Germinal center (tissue), 1 donor: ENCODE measurements around the gene THSD4.
A peak's percentile ranks its signal among the peaks of the same experiment; 100 is the strongest.
"Not testable (repeated sequence)": the region's sequence is repeated elsewhere in the genome, so short reads cannot be mapped to it uniquely, and the experiment has no call there.

ENCODE experiments used
- DNase-seq: peaks from one replicate; pipeline ENCODE4 v3.0.0; 2012; ENCODE audit warnings: mixed read lengths, low spot score

The THSD4 gene

DNA sequence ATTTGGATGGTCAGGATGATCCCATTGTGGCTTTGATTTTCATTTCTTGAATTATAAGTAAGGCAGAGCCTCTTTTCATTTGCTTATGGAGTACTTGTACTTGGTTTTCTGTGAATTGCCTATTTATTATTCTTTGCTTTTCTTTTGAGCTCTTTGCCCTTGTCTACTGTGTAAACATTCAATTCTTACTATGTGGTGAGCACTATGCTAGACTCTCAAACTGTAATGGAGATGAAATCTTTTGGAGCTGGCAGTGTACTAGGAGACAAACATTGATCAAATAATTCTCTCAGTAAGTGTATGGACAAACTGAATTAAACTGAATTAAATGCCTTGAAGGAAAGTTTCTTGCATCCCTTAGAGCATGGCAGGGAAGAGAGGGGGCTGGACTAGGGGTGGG, 608.1 kb downstream of the THSD4 start:
- DNase-seq, result no peak

DNA sequence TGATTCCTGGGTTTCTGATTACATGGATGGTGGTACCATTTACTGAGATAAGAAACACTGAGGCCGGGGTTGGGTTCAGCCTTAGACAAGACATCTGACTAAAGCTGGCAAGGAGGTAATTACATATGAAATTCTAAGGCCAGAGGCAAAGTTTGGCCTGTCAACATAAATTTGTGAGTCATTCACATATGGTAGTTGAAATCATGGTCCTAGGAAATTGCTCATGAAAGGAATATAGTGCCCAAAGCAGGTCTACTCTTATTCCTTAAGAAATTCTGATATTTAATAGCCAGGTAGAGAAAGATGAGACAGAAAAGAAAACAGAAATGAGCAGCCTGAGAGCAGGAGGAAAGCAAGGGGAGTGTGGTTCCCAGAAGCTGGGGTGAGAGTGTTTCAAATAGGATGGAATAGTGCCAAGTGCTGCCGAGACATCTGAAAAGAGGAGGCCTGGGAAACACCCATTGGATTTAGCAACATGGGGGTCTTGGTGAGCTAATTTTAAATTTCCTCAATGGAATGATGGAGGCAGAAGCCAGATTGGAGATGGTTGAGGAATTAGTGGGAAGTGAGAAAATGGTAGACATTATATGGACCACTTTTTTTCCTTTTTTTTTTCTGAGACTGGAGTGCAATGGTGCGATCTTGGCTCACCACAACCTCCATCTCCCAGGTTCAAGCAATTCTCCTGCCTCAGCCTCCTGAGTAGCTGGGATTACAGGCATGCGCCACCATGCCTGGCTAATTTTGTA, 610.1 kb downstream of the THSD4 start:
- not testable (repeated sequence) for DNase-seq

DNA sequence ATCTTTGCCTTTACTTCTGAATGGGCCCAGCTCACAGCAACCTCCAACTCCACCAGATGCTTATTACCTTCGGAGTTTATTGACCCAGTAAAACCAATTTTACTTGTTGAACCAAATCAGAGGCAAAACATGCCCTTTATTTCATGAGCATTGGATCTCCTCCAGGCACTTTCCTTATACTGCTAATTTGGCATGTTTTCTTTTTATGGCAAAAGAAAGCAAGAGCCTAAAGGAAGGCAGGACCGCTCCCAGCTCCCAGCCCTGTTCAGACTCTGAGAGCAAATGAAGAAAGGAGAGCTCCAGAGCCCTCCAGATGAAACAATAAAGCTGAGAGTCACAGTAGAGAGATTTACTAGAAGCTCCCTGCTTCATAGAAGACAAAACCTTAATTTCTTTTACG, 613.6 kb downstream of the THSD4 start:
- no peak for DNase-seq

DNA sequence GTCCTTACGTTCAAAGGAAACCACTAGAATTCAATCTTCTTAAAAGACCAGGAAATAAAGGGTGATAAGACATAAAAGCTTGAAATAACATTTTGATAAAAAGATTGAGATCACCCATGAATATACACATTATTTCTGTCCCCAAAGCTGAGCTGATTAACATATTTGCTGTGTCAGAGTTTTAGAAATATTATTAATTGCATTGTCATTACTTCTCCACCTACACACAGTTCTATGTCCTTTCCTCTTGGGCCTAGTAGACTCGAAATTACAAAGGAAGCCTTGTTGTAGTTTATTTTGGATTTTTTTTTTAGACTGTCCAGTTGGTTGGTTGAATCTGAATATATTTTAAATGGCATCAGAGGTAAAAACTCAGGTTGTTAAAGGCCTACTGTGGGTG, 614.0 kb downstream of the THSD4 start:
- no peak for DNase-seq

DNA sequence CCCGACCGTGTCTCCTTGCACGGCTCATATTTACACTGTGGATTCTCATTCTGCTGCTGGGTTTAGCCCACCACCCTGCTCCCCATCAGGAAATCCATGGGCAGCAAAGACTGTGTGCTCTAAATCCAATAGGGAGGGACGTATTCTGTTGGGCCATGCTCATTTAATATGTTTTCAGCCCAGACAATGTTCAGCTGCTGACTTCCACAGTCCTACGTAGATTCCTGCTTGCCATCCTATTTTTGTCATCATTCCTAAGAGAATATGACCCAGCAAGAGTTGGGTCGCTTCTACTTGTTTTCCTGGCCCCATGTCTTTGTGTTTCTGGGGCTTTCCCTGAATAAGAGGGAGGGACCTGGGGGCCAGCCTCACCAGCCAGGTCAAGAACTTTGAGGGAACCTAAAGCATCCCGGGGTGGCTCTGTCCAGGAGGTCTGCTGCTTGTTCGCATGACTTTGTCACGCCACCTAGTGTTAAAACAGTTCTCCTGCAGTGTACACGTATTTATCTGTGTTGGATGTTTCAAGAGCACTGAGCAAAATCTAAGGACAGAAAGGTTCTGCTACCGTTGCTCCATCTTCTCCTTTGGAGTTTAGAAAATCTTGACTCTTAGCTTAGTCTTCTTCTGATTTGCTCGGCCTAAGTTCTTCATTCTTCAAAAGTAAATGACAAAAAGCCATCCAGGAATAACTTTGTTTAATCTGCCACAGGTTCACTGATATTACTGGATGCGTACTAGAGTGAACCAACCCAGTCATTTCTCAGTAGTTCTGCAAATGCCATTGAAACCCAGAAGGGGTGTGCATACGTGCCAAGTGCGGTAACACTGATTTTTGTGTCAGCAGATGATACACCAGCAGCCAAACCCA, 615.2 kb downstream of the THSD4 start:
- peak; percentile 70 for DNase-seq

DNA sequence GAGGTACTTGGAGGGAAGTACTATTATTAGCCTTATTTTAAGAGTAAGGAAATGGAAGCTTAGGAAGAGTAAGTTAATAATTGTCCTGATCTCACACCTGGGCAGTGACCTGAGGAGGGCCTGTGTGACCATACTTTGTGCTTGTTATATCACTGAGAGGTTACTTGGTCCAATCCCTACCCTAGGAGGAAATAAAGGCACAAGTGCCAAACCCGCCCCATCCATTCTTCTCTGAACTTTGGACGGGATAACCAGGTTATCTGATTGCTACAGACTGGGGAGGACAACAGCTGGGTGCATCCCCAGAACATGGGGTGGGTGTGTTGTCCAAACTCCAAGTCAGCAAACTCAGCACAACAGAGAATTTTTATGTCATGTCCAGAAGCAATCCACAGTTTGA, 617.4 kb downstream of the THSD4 start:
- DNase-seq, result no peak

DNA sequence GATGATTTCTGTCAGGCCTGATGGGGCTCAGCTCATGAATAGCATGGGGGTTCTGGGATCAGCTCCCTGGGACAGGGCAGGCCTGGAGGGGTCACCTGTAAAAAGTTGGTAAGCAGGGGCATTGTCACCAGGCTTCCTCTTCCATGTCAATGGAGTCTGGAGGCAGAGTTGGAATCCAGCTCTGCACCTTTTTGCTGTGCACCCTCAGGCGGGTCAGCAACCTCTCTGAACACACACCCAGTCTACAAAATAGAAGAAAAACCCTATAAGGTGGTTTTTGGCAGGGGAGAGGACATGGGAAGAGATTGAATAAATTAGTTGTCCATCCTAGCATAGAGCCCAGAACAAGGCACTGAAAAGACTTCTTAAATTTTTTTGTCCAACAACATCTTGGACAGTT, 617.9 kb downstream of the THSD4 start:
- DNase-seq, result no peak

DNA sequence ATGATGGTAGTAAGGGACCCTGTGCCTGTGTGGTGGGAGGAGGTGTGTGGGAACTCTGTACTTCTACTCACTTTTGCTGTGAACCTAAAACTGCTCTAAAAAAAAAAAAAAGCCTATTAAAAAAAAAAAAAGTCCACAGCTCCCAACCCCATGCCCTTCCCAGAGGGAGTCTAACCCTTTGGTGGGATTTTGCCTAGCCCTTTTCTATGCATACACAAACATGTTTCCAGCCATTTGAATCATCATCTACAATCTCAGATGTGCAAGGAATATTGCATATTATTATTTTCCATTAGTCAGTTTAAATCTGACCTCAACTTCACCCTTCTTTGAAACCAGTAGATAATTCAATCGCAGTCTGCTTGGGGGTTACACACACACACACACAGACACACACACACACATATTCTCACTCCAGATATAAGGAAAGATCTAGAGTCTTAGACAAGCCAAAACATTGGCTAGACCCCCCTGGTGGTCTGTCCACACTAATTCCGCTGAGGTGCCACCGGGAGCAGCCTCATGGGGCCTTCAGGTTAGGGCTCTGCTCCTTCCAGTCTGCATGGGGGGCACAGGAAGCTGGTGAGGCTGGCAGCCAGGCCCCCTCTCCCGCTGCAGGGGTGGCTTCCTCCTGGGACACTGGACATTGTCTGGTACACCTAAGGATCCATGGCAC, 619.6 kb downstream of the THSD4 start:
- DNase-seq, result no peak

DNA sequence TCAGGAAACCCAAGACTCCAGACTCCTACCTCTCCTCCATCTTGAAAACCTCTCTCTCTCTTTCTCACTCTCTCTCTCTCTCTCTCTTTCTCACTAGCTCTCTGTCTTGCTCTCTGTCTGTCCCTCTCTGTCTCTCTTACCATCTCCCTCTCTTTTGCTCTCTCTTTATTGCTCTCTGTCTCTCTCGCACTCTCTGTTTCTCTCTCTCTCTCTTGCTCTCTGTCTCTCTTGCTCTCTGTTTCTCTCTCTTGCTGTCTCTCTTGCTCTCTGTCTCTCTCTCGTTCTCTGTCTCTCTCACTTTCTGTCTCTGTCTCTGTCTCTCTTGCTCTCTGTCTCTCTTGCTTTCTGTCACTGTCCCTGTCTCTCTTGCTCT, 620.1 kb downstream of the THSD4 start:
- no peak for DNase-seq

DNA sequence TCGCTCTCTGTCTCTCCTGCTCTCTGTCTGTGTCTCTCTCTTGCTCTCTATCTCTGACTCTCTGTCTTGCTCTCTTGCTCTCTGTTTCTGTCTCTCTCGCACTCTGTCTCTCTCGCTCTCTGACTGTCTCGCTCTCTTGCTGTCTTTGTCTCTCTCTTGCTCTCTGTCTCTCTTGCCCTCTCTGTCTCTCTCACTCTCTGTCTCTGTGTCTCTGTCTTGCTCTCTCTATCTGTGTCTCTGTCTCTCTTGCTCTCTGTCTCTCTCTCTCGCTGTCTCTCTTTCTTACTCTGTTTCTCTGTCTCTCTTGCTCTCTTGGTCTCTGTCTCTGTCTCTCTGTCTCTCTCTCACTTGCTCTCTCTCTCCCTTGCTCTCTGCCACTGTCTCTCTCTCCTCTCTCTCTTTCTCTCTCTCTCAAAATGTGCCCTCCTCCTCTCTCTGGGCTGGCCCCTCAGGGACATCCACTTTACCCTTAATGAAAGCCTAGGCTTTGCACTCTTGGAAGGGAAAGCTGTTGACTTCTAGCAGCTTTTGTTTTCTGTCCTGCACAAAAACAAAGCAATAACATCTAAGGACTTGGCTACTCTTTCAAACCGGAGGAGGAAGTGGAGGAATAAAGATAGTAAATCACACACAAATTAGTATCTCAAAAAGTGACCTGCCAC, 621.1 kb downstream of the THSD4 start:
- peak; percentile 22 for DNase-seq

DNA sequence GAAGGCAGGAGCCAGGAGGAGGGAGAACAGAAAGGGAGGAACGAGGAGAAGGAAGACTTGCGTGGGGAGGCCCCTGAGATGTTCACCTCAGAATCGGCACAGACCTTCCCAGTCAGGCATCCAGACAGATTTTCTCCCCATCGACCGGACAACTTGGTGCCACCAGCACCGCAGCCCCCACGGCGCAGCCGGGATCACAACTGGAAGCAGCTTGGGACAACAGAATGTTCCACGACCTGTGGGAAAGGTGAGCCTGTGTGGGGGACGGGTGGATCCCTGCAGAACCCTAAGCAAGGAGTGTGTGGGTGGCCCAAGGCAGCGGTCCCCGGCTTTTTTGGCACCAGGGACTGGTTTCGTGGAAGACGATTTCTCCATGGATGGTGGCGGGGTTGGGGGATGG, 622.5 kb downstream of the THSD4 start:
- no peak for DNase-seq

DNA sequence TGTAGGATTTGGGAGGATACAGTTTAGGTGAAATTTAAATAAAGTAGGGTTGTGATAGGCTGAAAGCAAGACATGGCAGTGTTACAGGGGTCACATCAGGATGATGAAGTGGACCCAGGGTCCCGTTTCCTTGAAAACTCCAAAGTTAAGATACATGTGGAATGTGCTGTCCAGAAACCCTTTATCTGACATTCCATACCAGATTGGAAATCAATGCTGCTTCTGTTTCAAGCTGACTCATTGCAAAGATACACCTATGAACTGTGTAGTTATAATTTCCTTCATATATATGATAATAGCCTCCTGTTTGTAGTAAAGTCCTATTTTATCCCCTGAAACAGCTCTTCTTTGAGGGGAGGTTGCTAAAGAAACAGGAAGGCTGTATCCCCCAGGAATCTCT, 624.1 kb downstream of the THSD4 start:
- no peak for DNase-seq

DNA sequence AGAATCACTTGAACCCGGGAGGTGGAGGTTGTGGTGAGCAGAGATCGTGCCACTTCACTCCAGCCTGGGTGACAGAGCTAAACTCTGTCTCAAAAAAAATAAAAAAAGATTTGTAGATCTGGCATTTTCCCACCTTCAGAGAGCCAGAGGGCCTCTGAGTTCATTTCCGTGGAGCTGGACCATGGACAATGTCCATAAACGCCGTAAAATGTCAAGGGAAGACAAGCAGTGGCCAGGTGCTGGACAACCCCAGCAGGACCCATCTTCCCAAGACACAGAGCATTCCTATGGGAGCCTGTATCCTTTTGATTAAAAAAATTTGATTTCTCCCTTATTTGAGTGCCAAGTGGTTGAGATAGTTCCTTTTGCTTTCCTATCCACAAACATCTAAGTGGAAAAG, 627.7 kb downstream of the THSD4 start:
- no peak for DNase-seq

DNA sequence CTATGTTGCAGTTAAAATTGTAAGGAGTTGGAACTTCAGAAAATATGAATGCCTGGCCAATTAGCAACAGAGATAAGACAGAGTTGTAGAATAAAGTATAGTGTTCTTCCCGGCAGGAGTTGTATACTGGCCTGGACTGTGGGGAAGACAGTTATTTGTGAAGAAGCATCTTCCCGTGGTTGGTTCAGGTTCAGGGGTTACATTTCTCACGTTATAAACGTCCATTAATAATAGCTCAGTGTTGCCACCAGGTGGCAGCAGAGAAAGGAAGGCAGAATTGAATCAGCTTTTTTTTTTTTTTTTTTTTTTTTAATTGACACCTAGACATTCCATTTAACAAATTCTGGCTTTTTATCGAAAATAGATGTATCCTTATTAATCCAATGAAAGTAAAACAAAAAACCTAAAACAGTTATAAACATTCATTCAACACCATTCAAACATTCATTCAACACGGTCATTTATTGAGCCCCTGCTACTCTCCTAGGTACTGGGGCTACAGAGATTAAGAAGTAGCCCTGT, 628.7 kb downstream of the THSD4 start:
- DNase-seq, result peak; percentile 62

DNA sequence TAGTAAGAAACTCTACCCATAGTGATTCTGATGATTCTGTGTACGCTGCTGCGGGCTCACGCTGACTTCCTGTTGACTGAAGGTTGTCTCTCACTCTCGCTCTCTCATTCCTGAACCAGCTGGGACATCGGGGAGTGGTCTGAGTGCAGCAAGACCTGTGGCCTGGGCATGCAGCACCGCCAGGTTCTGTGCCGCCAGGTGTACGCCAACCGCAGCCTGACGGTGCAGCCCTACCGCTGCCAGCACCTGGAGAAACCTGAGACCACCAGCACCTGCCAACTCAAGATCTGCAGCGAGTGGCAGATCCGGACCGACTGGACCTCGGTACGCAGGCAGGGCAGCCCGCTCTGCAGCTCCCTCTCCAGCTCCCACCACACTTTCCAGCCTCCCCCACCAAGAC, 631.4 kb downstream of the THSD4 start:
- no peak for DNase-seq

DNA sequence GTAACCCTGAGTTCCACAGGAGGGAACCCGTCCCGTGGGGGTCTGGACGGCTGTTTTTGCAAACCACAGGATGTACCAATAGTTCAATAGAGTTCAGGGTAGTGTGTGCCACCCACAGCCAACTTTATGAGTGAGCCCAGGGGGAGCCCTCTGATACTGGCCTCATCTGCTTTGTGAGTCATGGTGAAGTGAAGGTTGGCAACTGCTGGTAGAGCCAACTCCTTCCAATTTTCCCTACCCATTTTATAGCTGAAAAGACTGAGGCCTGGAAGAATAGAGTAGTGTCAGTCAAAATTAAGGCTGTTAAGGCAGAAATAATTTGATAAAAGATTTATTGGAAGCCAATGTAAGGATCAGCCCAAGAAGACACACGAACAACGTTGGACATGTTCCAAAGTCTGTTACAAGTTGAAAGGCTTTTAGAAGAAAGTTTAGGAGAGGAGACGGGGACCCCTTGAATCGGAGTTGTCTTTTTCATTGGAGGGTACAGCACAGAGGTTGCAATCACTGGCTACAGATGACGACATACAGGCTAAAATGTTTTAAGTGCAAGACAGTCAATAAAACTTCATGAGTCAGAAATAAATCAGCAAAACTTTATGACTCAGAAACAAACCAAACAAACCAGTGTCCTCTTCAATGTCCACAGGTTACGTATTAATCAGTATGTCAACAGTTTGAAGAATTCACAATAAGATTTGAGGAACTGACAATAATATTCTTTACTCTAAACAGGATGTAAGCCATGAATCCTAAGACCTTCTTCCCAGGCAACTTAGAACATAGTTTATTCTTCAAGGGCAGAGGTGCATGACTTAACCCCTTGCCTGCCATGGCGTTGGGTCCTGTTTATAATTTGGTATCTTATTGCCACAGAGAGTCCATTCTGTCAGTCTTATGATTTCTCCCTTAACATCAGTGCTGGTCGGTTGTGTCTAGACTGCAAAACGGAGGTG, 632.1 kb downstream of the THSD4 start:
- DNase-seq, result no peak

DNA sequence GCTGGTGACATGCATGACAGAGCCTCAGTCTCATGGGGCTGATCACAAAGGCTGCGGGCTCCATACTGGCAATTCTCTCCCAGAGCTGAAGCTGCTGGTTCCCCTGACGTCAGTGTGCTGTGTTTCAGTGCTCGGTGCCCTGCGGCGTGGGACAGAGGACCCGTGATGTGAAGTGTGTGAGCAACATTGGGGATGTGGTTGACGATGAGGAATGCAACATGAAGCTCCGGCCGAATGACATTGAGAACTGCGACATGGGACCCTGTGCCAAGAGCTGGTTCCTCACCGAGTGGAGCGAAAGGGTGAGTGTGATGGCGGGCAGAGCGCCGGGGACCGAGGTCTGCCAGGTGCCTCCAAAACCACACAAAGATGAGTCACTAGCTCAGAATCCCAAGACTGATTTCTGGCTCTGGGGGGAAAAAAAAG, 633.0 kb downstream of the THSD4 start:
- peak; percentile 15 for DNase-seq

DNA sequence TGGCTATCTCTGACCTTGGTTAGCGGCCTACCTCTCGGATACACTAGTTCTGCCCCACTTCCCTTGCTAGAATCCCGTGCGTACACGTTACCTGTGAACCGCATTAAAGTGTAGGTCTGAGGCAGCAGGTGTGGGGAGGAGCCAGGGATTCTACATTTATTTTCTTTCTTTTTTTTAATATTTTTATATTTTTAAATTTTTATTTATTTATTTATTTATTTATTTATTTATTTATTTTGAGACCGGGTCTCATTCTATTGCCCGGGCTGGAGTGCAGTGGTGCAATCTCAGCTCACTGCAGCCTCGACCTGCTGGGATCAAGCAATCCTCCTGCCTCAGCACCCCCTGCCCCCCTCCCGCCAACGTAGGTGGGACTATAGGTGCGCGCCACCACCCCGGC, 634.2 kb downstream of the THSD4 start:
- DNase-seq, result no peak

DNA sequence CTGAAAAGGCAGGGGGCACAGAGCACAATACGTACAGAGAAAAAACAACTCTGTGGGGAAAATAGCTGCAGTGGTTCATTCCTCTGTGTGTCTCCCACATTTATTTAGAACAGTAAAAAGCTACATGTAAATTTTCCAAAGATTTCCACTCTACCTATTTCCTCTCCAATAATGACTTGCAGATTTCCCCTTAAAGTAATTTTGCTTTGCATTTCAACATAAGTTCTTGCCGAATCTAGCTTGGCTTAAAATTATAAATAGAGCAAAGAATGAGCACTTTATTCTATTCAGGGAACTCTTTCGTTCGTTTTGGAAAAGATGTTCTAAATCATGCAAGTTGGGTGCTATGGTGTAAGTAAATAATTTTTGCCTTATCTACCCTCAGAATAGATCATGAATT, 636.9 kb downstream of the THSD4 start:
- no peak for DNase-seq

DNA sequence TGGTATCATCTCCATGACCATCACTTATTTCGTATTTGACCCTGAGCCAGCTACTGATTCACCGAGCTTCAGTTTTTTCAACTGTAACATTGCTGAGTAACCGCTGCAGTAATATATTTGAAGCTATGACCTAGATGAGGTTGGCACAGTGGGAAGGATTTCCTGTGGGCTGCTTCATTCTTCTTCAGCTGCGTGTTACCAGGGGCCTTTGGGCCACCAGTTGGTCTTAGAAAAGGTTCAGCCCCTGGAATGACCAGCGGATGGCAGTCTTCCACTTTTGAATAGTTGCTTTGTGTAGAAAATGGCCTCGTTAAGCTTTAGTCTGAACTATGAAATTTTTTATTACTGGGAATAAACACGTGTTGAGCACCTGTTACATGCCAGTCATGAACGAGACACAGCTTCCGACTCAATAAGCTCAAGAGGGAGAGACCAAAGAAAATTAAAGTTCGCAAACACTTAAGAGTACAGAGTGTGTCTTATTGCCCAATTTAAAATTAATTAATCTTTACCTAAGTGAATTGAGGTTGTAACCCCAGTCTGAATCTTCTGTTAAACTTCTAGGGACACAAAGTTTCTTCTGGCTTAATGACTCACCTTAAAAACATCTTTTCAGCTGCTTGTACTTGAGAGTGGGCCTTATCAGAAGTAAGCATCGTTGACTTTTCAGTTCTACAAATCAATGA, 637.5 kb downstream of the THSD4 start:
- DNase-seq, result no peak
